SK-N-SH (cell line): ENCODE results near the gene MAPT.
A peak's percentile ranks its signal among the peaks of the same experiment; 100 is the strongest.

Experiments used
- CHD2 ChIP-seq: fragments of 150-350 bp; IDR thresholded peaks from 2 replicates; pipeline ENCODE4 v1.6.1; 2018; ENCODE audit warnings: low read length; ENCODE audit not compliant: partially characterized antibody
- EP300 ChIP-seq, 2 experiments: IDR thresholded peaks; 2 replicates each; pipeline versions ENCODE4 v1.4.0 to v1.6.1; 2012; ENCODE audit warnings: borderline replicate concordance in 1 of 2, low read depth in 1 of 2, low read length in 1 of 2
- FOSL2 ChIP-seq: IDR thresholded peaks from 2 replicates; pipeline ENCODE4 v1.4.0; 2012; ENCODE audit warnings: low read depth, mild to moderate bottlenecking, moderate library complexity, borderline replicate concordance
- FOXM1 ChIP-seq: IDR thresholded peaks from 2 replicates; pipeline ENCODE4 v1.4.0; 2012; ENCODE audit warnings: low read depth, mild to moderate bottlenecking
- IRF3 ChIP-seq: fragments of 150-350 bp; IDR thresholded peaks from 2 replicates; pipeline ENCODE4 v1.6.1; 2016; ENCODE audit warnings: mild to moderate bottlenecking, low read depth, low read length
- MAX ChIP-seq: IDR thresholded peaks from 2 replicates; pipeline ENCODE4 v1.4.0; 2012; ENCODE audit warnings: low read depth
- MXI1 ChIP-seq: IDR thresholded peaks from 2 replicates; pipeline ENCODE4 v1.6.1; 2012; ENCODE audit warnings: mild to moderate bottlenecking, low read depth, low read length, improper control_type of control experiment
- POLR2AphosphoS5 ChIP-seq: IDR thresholded peaks from 2 replicates; pipeline ENCODE4 v1.6.1; 2012; ENCODE audit warnings: low read depth, low read length
- RCOR1 ChIP-seq: fragments of 150-350 bp; IDR thresholded peaks from 2 replicates; pipeline ENCODE4 v1.6.1; 2017; ENCODE audit warnings: antibody characterized with exemption, low read length
- RFX5 ChIP-seq: IDR thresholded peaks from 2 replicates; pipeline ENCODE4 v1.6.1; 2012; ENCODE audit warnings: mild to moderate bottlenecking, improper control_type of control experiment, low read length
- RXRA ChIP-seq: IDR thresholded peaks from 2 replicates; pipeline ENCODE4 v1.4.0; 2012; ENCODE audit warnings: low read depth, mild to moderate bottlenecking, borderline replicate concordance
- TAF1 ChIP-seq: IDR thresholded peaks from 2 replicates; pipeline ENCODE4 v1.6.1; 2012; ENCODE audit warnings: low read depth, mild to moderate bottlenecking, low read length, moderate library complexity, borderline replicate concordance
- YY1 ChIP-seq: IDR thresholded peaks from 2 replicates; pipeline ENCODE4 v1.4.0; 2012; ENCODE audit warnings: low read depth, mild to moderate bottlenecking
- TF ChIP-seq, protein P1 (sequence below): fragments of 200-600 bp; sonication (generic); IDR thresholded peaks from 2 replicates; pipeline ENCODE4 v1.6.1; 2017; ENCODE audit warnings: antibody characterized with exemption, mild to moderate bottlenecking, moderate library complexity

DNA sequence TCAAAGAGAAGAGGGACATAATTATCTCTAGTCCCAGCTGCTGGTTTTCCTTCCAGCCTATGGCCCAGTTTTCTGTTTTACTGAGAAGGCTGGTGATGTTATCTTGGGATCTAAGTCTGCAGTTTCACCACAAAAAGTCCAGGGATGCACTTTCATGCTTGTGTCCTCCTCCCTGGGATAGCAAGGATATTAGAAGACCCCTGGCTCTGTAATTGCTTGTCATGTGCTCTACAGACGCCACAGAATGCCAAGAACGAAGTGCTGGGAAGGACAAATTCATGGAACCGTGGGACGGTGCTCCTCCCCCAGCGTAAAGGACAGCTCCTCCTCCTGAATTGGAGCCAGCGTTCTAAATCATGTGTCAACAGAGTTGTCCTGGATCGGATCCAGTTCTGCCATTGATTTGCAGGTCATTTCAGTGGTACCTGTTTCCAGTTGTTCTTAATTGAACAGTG, 8.6 kb downstream of the MAPT start:
- TF ChIP-seq EP300 (IDR thresholded peaks at IDR 0.05; ENCODE audit: borderline replicate concordance in 1 of 2, low read depth in 1 of 2, low read length in 1 of 2) (peak in 1 of 2 experiments; percentile 38; a peak in 1 of 4 replicates), YY1 (no peak), MAX (no peak), RCOR1 (peak; percentile 40; the same call in 1 of the 2 replicates), TAF1 (no peak), POLR2AphosphoS5 (no peak), FOXM1 (no peak), MXI1 (0 out of 2 replicates have a peak, but pooled peaks have one; percentile 24), RFX5 (no peak), CHD2 (no peak), RXRA (no peak), IRF3 (no peak), FOSL2 (no peak)
- TF ChIP-seq, protein P1, sequence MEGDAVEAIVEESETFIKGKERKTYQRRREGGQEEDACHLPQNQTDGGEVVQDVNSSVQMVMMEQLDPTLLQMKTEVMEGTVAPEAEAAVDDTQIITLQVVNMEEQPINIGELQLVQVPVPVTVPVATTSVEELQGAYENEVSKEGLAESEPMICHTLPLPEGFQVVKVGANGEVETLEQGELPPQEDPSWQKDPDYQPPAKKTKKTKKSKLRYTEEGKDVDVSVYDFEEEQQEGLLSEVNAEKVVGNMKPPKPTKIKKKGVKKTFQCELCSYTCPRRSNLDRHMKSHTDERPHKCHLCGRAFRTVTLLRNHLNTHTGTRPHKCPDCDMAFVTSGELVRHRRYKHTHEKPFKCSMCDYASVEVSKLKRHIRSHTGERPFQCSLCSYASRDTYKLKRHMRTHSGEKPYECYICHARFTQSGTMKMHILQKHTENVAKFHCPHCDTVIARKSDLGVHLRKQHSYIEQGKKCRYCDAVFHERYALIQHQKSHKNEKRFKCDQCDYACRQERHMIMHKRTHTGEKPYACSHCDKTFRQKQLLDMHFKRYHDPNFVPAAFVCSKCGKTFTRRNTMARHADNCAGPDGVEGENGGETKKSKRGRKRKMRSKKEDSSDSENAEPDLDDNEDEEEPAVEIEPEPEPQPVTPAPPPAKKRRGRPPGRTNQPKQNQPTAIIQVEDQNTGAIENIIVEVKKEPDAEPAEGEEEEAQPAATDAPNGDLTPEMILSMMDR: no peak
